ENCODE measurements around the gene ACP4.
"Not testable (repeated sequence)": the region's sequence is repeated elsewhere in the genome, so short reads cannot be mapped to it uniquely, and the experiment has no call there.

Gene ACP4

GRCh38 chr19:50777830-50778303, 12.3 kb upstream of the ACP4 start:
- H3K9me3 ChIP-seq, result no peaks in the 10 kb centered on the region; the same call in 1 of the 2 replicates
- no peaks in the 10 kb centered on the region for H3K36me3 ChIP-seq
- DNase-seq, result no peak
- no peaks in the 10 kb centered on the region for H3K4me1 ChIP-seq
- peaks cover 68% of the 10 kb centered on the region for H3K27me3 ChIP-seq
- TF ChIP-seq CTCF (IDR thresholded peaks at IDR 0.05; ENCODE audit: low read depth, low read length), result no peak
- no peak overlapping the region for H3K4me3 ChIP-seq (ENCODE audit: low read depth, low read length)

DNA sequence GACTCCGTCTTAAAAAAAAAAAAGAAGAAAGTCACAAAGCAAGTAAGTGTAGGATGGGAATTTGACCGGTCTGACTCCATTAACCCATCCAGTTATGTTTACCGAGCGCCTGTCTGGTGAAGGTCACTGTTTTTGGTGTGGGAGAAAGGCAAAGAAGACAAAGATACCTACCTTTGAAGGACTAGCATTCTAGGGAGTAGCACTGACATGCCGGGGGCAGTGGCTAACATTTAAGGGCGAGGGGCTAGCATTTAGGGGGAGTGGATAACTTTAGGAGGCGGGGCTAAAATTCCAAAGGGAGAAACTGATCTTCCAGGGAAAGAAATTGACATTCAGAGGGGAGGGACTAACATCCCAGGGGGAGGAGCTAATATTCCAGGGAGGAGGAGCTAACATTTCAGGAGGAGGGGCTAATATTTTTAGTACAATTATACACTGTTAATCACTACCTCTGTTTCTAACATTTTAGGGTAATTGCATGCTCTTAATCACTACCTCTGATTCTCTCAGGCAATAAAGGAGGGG, 11.2 kb upstream of the ACP4 start:
- Histone ChIP-seq H3K36me3 (no peaks in the 10 kb centered on the region), H3K4me3 (ENCODE audit: low read depth, low read length) (no peak overlapping the region), H3K27me3 (peaks cover 69% of the 10 kb centered on the region), H3K4me1 (no peaks in the 10 kb centered on the region), H3K9me3 (no peaks in the 10 kb centered on the region; the same call in 1 of the 2 replicates)
- TF ChIP-seq CTCF (IDR thresholded peaks at IDR 0.05; ENCODE audit: low read depth, low read length), result no peak
- DNase-seq, result no peak

DNA sequence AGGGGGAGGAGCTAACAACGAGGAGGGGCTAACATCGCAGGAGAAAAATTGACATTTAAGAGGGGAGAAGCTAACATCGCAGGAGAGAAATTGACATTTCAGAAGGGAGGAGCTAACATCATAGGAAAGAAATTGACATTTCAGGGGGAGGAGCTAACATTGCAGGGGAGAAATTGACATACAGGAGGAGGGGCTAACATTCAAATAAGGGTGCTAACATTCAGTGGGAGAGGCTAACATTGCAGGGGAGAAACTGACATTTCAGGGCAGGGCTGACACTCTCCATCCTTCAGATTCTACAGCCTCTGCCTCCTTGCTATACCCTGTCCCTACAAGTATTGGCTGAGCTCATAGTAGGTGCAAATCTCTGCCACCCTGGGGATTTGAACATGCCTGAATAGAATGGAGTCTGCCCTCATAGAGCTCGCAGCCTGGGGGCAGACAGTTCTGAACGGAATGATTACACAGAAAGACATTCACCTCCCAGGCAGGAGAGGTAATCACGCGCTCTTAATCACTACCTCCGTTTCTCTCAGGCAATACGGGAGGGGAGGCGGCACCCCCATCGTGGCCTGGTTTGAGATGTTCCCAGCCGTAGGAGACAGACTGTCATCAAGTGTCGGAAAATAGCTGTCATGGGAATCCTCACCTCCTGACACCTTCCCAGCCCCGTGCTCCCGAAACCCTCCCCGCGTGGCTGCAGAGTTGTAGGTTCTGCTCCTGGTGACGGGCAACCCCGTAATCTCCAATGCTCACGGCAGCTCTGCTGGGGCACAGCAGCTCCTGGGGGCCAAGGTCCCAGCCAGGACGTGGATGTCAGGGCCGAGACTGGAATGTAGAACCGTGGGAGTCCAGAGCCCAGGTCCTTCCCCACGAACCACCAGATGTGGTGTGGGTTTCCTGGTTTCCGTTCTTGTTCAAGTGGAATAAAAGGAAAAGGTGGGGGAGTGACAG, 10.4 kb upstream of the ACP4 start:
- H3K27me3 ChIP-seq, result peaks cover 67% of the 10 kb centered on the region
- no peaks in the 10 kb centered on the region for H3K4me1 ChIP-seq
- DNase-seq, result no peak
- no peak overlapping the region for H3K4me3 ChIP-seq (ENCODE audit: low read depth, low read length)
- no peaks in the 10 kb centered on the region for H3K36me3 ChIP-seq
- no peak for TF ChIP-seq CTCF (IDR thresholded peaks at IDR 0.05; ENCODE audit: low read depth, low read length)
- no peaks in the 10 kb centered on the region; the same call in 1 of the 2 replicates for H3K9me3 ChIP-seq

- Histone ChIP-seq H3K9me3 (no peaks in the 10 kb centered on the region; the same call in 1 of the 2 replicates), H3K4me1 (no peaks in the 10 kb centered on the region), H3K4me3 (ENCODE audit: low read depth, low read length) (no peak overlapping the region), H3K27me3 (peaks cover 56% of the 10 kb centered on the region), H3K36me3 (no peaks in the 10 kb centered on the region)
- no peak for TF ChIP-seq CTCF (IDR thresholded peaks at IDR 0.05; ENCODE audit: low read depth, low read length)
- DNase-seq, result no peak
These were observed 9.3 kb upstream of the ACP4 start for GRCh38 chr19:50780753-50781435.

- H3K4me1 ChIP-seq; H3K36me3 ChIP-seq; H3K9me3 ChIP-seq; DNase-seq; H3K4me3 ChIP-seq (ENCODE audit: low read depth, low read length): not testable (repeated sequence)
- peaks cover 33% of the 10 kb centered on the region for H3K27me3 ChIP-seq
These were observed 6.4 kb upstream of the ACP4 start for GRCh38 chr19:50783848-50784152.

GRCh38 chr19:50784710-50785109, 5.5 kb upstream of the ACP4 start:
- TF ChIP-seq CTCF (IDR thresholded peaks at IDR 0.05; ENCODE audit: low read depth, low read length), result no peak
- Histone ChIP-seq H3K36me3 (no peaks in the 10 kb centered on the region), H3K27me3 (peaks cover 24% of the 10 kb centered on the region), H3K4me1 (no peaks in the 10 kb centered on the region), H3K4me3 (ENCODE audit: low read depth, low read length) (no peak overlapping the region), H3K9me3 (no peaks in the 10 kb centered on the region)
- DNase-seq, result no peak

All from BE2C (cell line).